Stimulated activated CD4-positive, alpha-beta T cell treated with anti-CD3 and anti-CD28 coated beads, TNF-alpha, amount 100 ng/mL, for 24 hours (primary cell): ENCODE results near the gene BSPH1.
"Not testable (repeated sequence)": the region's sequence is repeated elsewhere in the genome, so short reads cannot be mapped to it uniquely, and the experiment has no call there.

Source experiments
- DNase-seq, 3 experiments: peaks; one replicate each; pipeline ENCODE4 v3.0.0-alpha.2; 2020; ENCODE audit warnings: low read depth in 3 of 3

BSPH1 gene

GRCh38 chr19:47920107-47920506 is 71.9 kb downstream of the BSPH1 start:
- DNase-seq: not testable (repeated sequence)
